Measurements from ENCODE around the gene TWSG1.
"Not testable (repeated sequence)": the region's sequence is repeated elsewhere in the genome, so short reads cannot be mapped to it uniquely, and the experiment has no call there.

DNA sequence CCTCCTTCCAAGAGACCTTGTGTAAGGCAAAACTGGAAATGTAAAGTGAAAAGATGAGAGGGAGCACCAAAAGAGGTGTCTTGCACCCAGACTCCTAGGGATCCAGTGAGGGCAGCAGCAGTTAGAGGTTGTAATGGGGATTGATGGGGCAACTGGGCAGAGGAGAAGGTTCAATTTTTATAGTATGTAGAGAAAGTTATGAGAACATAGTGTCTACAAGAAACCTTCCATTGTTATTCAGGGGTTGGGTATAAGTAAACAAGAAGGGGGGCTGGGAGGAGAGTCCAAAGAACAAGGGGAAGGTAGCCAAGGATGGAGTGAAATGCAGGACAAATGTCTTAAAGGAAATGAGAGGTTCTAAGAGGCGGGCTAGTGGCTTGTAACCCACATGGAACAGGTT, 89.1 kb downstream of the TWSG1 start:
- not testable (repeated sequence) for TF ChIP-seq GATA3 (IDR thresholded peaks at IDR 0.05; ENCODE audit: borderline replicate concordance); NR3C1 (IDR thresholded peaks at IDR 0.05); CTCF (IDR thresholded peaks at IDR 0.05); RNF2 (IDR thresholded peaks at IDR 0.05; ENCODE audit: borderline replicate concordance, low read depth); POLR2A (IDR thresholded peaks at IDR 0.05; ENCODE audit: low read length); CEBPB (IDR thresholded peaks at IDR 0.05); RFX5 (IDR thresholded peaks at IDR 0.05); MYC (IDR thresholded peaks at IDR 0.05; ENCODE audit: borderline replicate concordance, low read length); HOXB5 (CRISPR knock-in tag; IDR thresholded peaks at IDR 0.05); RCOR1 (IDR thresholded peaks at IDR 0.05; ENCODE audit: low read depth, low read length); TP53 (CRISPR knock-in tag; IDR thresholded peaks at IDR 0.05); EP300 (IDR thresholded peaks at IDR 0.05)
- TF ChIP-seq, protein P1, sequence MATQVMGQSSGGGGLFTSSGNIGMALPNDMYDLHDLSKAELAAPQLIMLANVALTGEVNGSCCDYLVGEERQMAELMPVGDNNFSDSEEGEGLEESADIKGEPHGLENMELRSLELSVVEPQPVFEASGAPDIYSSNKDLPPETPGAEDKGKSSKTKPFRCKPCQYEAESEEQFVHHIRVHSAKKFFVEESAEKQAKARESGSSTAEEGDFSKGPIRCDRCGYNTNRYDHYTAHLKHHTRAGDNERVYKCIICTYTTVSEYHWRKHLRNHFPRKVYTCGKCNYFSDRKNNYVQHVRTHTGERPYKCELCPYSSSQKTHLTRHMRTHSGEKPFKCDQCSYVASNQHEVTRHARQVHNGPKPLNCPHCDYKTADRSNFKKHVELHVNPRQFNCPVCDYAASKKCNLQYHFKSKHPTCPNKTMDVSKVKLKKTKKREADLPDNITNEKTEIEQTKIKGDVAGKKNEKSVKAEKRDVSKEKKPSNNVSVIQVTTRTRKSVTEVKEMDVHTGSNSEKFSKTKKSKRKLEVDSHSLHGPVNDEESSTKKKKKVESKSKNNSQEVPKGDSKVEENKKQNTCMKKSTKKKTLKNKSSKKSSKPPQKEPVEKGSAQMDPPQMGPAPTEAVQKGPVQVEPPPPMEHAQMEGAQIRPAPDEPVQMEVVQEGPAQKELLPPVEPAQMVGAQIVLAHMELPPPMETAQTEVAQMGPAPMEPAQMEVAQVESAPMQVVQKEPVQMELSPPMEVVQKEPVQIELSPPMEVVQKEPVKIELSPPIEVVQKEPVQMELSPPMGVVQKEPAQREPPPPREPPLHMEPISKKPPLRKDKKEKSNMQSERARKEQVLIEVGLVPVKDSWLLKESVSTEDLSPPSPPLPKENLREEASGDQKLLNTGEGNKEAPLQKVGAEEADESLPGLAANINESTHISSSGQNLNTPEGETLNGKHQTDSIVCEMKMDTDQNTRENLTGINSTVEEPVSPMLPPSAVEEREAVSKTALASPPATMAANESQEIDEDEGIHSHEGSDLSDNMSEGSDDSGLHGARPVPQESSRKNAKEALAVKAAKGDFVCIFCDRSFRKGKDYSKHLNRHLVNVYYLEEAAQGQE (IDR thresholded peaks at IDR 0.05), result not testable (repeated sequence)
